ENCODE measurements around the gene NDRG4.
"Not testable (repeated sequence)": the region's sequence is repeated elsewhere in the genome, so short reads cannot be mapped to it uniquely, and the experiment has no call there.

Gene NDRG4

DNA sequence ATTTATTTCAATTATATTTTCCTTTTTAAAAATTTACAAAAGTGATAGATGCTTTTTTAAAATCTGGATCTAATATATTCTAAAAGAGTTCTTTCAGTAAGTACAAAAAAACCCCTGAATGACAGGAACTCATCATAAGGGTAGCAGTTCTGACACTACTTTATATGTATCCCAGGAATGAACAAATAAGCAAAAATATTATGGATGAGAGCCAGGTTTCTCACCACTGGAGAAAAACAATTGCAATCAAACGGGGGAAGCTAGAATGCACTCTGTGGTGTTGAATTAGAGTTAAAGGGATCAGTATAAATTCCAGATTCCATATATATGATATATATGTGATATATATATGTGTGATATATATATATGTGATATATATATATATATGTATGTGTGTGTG, 23.2 kb upstream of the NDRG4 start:
- Mint-ChIP-seq H3K4me1 (peaks cover 3% of the 10 kb centered on the region), H3K27ac (no peak overlapping the region)
- ATAC-seq (ENCODE audit: low read depth), result no peak

DNA sequence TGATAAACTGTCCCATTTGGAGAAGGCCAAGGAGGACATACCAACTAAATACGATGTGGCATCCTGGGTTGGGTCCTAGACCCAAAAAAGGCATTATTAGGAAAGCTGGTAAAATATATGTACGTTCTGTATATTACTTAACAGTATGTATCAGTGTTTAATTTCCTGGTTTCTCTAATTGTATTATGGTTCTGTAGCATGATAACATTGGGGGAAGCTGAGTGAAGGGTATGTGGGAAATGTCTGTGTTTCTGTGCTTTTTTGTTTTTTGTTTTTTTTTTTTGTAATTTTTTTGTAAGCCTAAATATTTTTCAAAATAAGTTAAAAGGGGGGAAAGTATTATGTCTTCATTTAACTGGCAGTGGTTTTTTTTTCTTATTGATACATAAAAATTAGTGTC, 21.5 kb upstream of the NDRG4 start:
- Mint-ChIP-seq H3K27ac (no peak overlapping the region), H3K9me3 (no peaks in the 10 kb centered on the region), H3K36me3 (no peaks in the 10 kb centered on the region), H3K4me1 (peaks cover 3% of the 10 kb centered on the region), H3K4me3 (no peak overlapping the region), H3K27me3 (peaks cover 14% of the 10 kb centered on the region)
- ATAC-seq (ENCODE audit: low read depth) (no peak), DNase-seq (ENCODE audit: low spot score in 2 of 2) (no peak)

More for the DNA sequence above, 23.2 kb upstream of the NDRG4 start:
- Mint-ChIP-seq H3K4me3 (no peak overlapping the region), H3K27me3 (peaks cover 18% of the 10 kb centered on the region), H3K9me3 (no peaks in the 10 kb centered on the region), H3K36me3 (no peaks in the 10 kb centered on the region)
- DNase-seq (ENCODE audit: low spot score in 2 of 2), result no peak

DNA sequence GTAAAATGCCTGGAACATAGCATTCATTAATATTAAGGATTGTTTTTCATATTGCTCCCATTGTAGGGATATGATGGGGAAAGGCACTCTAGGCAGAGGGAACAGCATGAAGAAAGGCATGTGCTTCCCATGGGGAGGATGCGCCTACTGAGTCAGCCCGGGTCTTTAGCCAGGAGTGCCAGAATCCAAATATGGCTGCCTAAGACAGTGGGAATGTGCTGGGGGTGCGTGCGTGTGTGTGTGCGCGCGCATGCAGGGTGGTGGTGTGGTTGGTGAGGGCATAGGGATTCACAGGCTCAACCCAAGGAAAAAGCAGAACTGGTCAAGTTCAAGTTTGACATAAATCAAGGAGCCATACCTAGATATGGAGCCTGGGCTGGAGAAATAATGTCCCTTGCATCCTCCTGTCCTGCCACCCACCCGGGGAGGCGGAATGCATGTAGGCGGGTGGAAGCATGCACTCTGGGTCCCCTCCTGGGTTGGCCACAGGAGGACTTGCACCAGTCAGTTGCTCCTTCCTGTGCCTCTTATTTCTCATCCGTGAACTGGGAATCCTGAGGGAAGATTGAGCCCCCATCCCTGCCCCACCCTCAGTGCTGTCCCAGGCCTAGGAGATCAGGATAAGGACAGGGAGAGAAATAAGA, 18.6 kb upstream of the NDRG4 start:
- DNase-seq (ENCODE audit: low spot score in 2 of 2), result no peak

DNA sequence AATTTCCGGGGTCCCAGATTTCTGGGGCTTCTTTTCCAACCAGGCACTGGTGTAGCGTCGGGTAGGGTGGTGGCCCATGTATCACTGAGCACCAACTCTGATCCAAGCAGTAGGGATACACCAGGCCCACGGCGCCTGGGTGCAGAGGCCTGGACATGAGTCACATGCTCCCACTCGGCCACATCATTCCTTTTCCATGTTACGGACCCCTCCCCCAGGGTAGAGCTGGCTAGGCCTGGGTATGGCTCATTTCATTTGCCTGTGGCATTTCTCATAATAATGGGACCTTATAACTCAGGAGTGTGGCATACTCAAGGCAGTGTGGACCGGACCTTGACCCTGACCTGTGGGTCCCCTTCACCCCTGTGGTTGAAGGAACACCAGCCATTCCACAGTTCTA, 18.0 kb upstream of the NDRG4 start:
- no peaks in the 10 kb centered on the region for H3K9me3 Mint-ChIP-seq
- DNase-seq (ENCODE audit: low spot score in 2 of 2) (no peak), ATAC-seq (ENCODE audit: low read depth) (no peak)
- H3K4me1 Mint-ChIP-seq, result no peaks in the 10 kb centered on the region
- no peak overlapping the region for H3K27ac Mint-ChIP-seq
- H3K27me3 Mint-ChIP-seq, result peaks cover 5% of the 10 kb centered on the region
- no peaks in the 10 kb centered on the region for H3K36me3 Mint-ChIP-seq
- H3K4me3 Mint-ChIP-seq, result no peak overlapping the region

More for the DNA sequence above, 18.6 kb upstream of the NDRG4 start:
- H3K4me3 Mint-ChIP-seq, result no peak overlapping the region
- H3K9me3 Mint-ChIP-seq, result no peaks in the 10 kb centered on the region
- H3K27me3 Mint-ChIP-seq, result peaks cover 6% of the 10 kb centered on the region
- no peak overlapping the region for H3K27ac Mint-ChIP-seq
- no peaks in the 10 kb centered on the region for H3K4me1 Mint-ChIP-seq
- no peaks in the 10 kb centered on the region for H3K36me3 Mint-ChIP-seq
- no peak for ATAC-seq (ENCODE audit: low read depth)

DNA sequence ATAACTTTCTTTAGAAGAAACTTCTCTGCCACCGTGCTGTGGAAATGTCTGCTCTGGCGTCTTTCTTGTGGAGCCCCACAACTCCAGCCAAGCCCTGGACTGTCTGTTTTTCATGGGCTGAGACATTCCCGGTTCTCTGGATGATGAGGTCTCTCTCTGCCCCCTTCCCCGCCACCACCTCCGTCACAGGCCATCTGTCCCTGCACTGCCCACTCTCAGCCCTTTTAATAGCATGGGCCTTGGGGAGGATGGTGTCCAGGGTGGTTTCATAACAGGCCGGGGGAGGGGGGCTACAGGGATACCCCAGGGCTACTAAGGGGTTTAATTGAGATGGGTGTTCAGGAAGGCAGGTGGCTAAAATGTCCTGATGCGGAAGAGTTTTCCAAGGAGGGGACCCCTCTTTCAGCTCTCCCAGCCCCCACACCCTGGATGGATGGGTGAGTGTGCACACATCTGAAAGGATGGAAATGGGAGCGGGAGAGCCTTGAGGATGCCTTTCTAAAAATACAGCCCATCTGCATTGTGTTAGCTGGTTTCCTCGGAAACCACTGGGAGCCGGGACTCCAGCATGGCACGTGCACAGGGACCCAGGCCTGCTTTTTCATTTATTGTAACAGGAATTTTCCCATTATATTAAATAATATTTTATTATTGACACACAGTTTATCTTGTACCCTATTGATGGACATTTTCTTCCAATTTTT, 14.6 kb upstream of the NDRG4 start:
- no peak overlapping the region for H3K27ac Mint-ChIP-seq
- peaks cover 3% of the 10 kb centered on the region for H3K27me3 Mint-ChIP-seq
- H3K9me3 Mint-ChIP-seq, result no peaks in the 10 kb centered on the region
- no peak overlapping the region for H3K4me3 Mint-ChIP-seq
- no peak for DNase-seq (ENCODE audit: low spot score in 2 of 2)
- no peaks in the 10 kb centered on the region for H3K4me1 Mint-ChIP-seq
- H3K36me3 Mint-ChIP-seq, result no peaks in the 10 kb centered on the region
- ATAC-seq (ENCODE audit: low read depth), result no peak

DNA sequence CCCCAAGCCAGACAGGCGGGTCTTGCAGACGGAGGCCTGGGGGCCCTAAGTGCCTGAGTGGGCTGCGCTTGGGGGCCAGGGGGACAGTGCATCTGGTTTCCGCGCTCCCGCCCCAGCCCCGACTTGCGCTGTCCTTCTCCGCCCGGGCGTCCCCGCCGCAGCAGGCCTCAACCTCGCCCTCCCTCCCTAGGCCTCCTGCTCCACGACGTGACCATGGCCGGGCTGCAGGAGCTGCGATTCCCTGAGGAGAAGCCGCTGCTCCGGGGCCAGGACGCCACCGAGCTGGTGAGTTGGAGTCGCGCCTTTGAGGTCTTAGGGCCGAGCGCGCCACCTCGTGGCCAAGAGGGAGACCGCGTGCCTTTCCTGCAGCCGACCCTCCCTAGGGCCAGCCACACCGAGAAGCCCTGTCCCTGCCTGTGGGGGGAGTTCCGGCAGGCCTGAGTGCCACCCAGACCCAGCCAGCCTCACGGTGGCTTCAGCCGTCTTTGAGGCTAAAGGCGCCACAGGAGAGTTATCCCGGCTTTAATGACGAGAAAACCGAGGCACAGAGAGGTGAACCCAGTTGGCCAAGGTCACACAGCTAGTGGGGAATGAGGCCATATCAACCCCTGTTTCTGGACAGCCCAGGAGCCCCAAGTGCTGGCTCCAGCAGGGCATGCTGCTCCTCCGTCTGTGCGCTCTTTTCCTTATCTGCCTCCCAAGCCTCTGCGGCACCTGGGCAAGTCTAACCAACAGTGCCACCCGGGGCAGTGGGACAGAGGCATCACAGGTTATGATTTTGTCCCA, 12.2 kb upstream of the NDRG4 start:
- DNase-seq (ENCODE audit: low spot score in 2 of 2), result peak; percentile 66 to 82
- peak; percentile 83 for ATAC-seq (ENCODE audit: low read depth)
- H3K27ac Mint-ChIP-seq, result no peak overlapping the region
- H3K36me3 Mint-ChIP-seq, result no peaks in the 10 kb centered on the region
- peaks cover 5% of the 10 kb centered on the region for H3K27me3 Mint-ChIP-seq
- H3K4me3 Mint-ChIP-seq, result no peak overlapping the region
- no peaks in the 10 kb centered on the region for H3K9me3 Mint-ChIP-seq
- H3K4me1 Mint-ChIP-seq, result no peaks in the 10 kb centered on the region

DNA sequence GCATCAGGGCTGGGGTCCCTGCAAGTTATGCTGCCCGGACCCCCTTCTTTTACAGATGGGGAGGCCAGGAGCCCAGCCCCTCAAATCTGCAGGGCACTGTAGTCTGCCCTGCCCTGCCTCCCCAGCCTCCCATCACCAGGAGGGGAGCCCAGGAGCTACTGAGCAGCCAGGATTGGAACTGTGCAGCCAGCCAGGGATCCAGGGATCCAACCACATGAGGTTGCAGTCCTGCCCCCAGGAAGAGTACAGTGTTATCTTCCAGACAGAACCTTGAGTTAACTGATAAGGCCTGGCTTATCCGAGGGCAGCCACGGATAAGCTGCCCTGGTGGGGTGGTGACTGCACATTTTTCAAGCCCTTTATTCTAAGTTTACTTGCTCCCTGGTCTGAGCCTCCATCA, 11.4 kb upstream of the NDRG4 start:
- no peaks in the 10 kb centered on the region for H3K9me3 Mint-ChIP-seq
- H3K4me1 Mint-ChIP-seq, result peaks cover 2% of the 10 kb centered on the region
- H3K36me3 Mint-ChIP-seq, result no peaks in the 10 kb centered on the region
- H3K27ac Mint-ChIP-seq, result no peak overlapping the region
- no peak overlapping the region for H3K4me3 Mint-ChIP-seq
- peaks cover 7% of the 10 kb centered on the region for H3K27me3 Mint-ChIP-seq
- no peak for ATAC-seq (ENCODE audit: low read depth)
- no peak for DNase-seq (ENCODE audit: low spot score in 2 of 2)

DNA sequence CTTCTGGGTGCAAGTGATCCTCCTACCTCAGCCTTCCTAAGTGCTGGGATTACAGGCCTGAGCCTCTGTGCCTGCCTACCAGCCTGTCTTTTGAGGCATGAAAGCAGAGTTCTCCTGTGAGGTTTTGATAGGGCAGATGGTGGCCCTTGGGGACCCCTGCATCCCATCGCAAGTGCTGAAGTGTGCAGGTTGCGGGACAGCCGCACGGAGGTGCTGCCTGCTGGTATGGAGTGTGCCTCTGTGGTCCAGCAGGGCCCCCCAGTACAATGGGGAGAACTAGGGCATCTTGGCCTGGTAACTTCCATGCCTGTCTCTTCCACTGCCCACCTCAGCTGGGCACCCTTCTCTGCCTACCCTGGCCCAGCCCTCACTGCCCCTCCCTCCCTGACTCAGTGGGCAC, 9.9 kb upstream of the NDRG4 start:
- Mint-ChIP-seq H3K9me3 (no peaks in the 10 kb centered on the region), H3K4me1 (peaks cover 4% of the 10 kb centered on the region), H3K27ac (no peak overlapping the region), H3K36me3 (no peaks in the 10 kb centered on the region), H3K4me3 (no peak overlapping the region), H3K27me3 (peaks cover 9% of the 10 kb centered on the region)
- no peak for DNase-seq (ENCODE audit: low spot score in 2 of 2)
- no peak for ATAC-seq (ENCODE audit: low read depth)

DNA sequence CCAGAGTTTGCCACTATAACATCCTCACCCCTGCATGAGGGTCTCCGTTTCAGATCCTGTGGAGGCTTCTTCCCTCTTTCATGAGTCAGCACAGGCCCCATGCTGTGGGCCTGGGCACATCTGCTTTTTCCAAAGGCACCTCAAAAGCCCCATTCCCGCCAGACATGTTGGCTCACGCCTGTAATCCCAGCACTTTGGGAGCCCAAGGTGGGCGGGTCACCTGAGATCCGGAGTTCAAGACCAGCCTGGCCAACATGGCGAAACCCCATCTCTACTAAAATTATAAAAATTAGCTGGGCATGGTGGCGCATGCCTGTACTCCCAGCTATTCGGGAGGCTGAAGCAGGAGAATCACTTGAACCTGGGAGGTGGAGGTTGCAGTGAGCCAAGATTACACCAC, 9.4 kb upstream of the NDRG4 start:
- H3K27ac Mint-ChIP-seq; ATAC-seq (ENCODE audit: low read depth); H3K4me1 Mint-ChIP-seq; H3K9me3 Mint-ChIP-seq; DNase-seq (ENCODE audit: low spot score in 2 of 2); H3K36me3 Mint-ChIP-seq; H3K4me3 Mint-ChIP-seq: not testable (repeated sequence)
- peaks cover 12% of the 10 kb centered on the region for H3K27me3 Mint-ChIP-seq

DNA sequence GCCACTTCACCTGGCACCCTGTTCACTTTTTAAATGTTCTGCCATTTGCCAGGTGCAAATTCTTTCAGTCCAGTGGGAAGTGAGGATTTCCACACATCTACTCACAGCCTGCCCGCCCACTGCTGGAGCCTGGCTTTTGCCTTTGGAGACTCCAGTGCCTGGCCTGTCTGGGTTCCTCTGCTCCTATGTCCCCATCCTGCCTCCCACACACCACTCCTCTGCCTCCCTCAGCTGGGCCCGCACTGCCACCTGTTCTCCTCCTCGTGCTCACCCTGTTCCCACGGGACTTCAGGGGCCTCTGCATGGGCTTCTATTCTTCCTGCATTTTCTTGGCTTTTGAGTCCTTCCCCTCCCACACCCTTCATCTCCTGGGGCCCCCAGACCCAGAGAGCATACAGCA, 7.9 kb upstream of the NDRG4 start:
- Mint-ChIP-seq H3K4me1 (peaks cover 9% of the 10 kb centered on the region), H3K27me3 (peaks cover 12% of the 10 kb centered on the region), H3K36me3 (no peaks in the 10 kb centered on the region), H3K27ac (no peak overlapping the region), H3K9me3 (no peaks in the 10 kb centered on the region), H3K4me3 (no peak overlapping the region)
- DNase-seq (ENCODE audit: low spot score in 2 of 2) (no peak), ATAC-seq (ENCODE audit: low read depth) (no peak)

DNA sequence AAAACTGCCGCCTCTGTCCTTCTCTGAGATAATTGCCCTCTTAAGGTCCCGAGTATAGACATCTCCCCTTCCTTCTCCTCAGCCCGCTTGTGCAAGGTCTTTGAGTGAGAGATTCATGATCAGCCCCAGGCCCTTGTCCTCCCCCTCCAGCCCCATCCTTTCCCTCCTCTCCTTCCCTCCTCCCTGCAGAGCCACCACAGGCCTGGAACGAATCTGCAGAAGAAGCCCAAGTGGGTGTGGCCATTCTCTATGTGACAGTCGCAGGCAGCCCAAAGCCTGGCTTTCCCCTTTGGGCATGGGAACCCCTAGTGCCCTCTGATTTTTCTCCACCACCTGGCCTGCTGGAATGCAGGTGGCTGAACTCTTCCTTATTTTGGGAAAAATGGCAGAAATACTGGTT, 7.2 kb upstream of the NDRG4 start:
- DNase-seq (ENCODE audit: low spot score in 2 of 2), result no peak
- Mint-ChIP-seq H3K4me1 (peaks cover 9% of the 10 kb centered on the region), H3K4me3 (no peak overlapping the region), H3K27ac (no peak overlapping the region), H3K36me3 (no peaks in the 10 kb centered on the region), H3K9me3 (no peaks in the 10 kb centered on the region), H3K27me3 (peaks cover 12% of the 10 kb centered on the region)
- no peak for ATAC-seq (ENCODE audit: low read depth)

DNA sequence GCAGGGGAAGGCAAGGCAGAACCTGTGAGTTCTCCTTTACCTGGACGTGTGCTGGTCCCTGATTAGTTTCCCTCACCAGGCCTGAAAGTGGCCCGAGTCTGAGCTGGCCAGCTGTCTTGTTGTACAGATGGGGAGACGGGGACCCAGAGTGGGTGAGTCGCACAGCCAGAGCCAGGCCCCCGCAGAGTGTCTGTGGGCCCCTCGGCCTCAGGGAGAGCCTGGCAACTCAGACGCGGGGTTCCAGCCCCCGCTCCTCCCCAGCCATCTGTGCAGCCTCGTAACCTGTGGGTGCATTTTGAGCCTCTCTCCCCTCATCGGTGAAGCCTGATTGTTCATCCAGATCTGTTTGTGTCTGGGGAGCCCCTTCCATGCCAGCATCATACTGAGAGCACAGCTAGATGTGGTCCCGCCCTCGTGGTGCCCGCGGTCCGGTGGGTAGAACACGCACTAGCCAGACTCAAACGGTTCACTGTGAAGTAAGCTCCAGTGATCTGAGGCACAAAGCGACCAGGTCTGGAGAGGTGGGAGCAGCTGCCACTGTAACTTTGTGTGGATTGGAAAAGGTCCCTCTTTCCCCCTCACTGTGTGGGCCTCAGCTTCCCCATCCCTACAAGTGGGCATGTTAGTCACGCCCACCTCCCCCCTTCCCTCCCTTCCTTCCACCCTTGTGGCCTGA, 6.0 kb upstream of the NDRG4 start:
- Mint-ChIP-seq H3K27ac (no peak overlapping the region), H3K4me1 (peaks cover 9% of the 10 kb centered on the region), H3K4me3 (no peak overlapping the region), H3K27me3 (peaks cover 12% of the 10 kb centered on the region), H3K9me3 (no peaks in the 10 kb centered on the region), H3K36me3 (no peaks in the 10 kb centered on the region)
- DNase-seq (ENCODE audit: low spot score in 2 of 2), result no peak
- no peak for ATAC-seq (ENCODE audit: low read depth)

DNA sequence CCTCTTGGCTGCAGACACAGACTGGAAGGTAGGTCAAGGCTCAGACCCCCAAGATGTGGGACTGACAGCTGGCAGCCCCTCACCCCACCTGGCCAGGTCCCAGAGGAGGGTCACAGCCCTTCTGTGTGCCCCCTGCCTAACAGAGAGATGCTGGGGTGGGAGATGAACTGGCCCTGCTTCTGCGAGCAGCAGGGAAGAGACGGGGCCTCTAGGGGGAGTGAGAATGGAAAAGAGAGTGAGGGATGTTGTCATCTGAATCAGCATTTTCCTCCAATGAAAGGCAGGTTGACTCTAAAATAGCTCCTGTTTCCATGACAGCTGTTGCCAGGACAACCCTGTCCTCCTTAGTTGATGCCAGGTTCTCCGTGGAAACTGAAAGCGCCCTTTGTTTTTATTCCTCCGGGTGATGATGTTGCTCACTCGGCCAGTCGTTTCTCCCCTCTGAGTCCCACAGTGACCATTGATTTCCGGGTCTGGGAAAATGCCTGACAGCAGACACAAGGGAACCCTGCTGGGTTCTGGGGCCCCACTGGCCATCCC, 4.9 kb upstream of the NDRG4 start:
- no peaks in the 10 kb centered on the region for H3K9me3 Mint-ChIP-seq
- H3K4me1 Mint-ChIP-seq, result peaks cover 9% of the 10 kb centered on the region
- DNase-seq (ENCODE audit: low spot score in 2 of 2) (no peak), ATAC-seq (ENCODE audit: low read depth) (peak; percentile 60)
- no peak overlapping the region for H3K27ac Mint-ChIP-seq
- H3K4me3 Mint-ChIP-seq, result no peak overlapping the region
- peaks cover 13% of the 10 kb centered on the region for H3K27me3 Mint-ChIP-seq
- H3K36me3 Mint-ChIP-seq, result no peaks in the 10 kb centered on the region

Measured in memory B cell (primary cell).